ENCODE results near the gene CHI3L2.
"Not testable (repeated sequence)": the region's sequence is repeated elsewhere in the genome, so short reads cannot be mapped to it uniquely, and the experiment has no call there.

CHI3L2 gene

GRCh38 chr1:111202707-111203623 is 24.5 kb upstream of the CHI3L2 start:
- no peak for DNase-seq

- DNase-seq = no peak
Observed at GRCh38 chr1:111203681-111204200, 23.8 kb upstream of the CHI3L2 start.

GRCh38 chr1:111204201-111204982 is 23.1 kb upstream of the CHI3L2 start:
- no peak for DNase-seq

- no peak for DNase-seq
Observed at GRCh38 chr1:111204983-111205713, 22.4 kb upstream of the CHI3L2 start.

GRCh38 chr1:111205714-111206050 is 21.8 kb upstream of the CHI3L2 start:
- DNase-seq = no peak

GRCh38 chr1:111208921-111209320 is 18.6 kb upstream of the CHI3L2 start:
- DNase-seq = no peak

- DNase-seq = no peak
Observed at GRCh38 chr1:111209622-111210021, 17.9 kb upstream of the CHI3L2 start.

GRCh38 chr1:111211921-111212320 is 15.6 kb upstream of the CHI3L2 start:
- no peak for DNase-seq

- no peak for DNase-seq
Observed at GRCh38 chr1:111212634-111213335, 14.7 kb upstream of the CHI3L2 start.

- no peak for DNase-seq
Observed at GRCh38 chr1:111213412-111213811, 14.1 kb upstream of the CHI3L2 start.

GRCh38 chr1:111214074-111214801 is 13.3 kb upstream of the CHI3L2 start:
- DNase-seq = no peak

- DNase-seq = no peak
Observed at GRCh38 chr1:111214884-111215283, 12.6 kb upstream of the CHI3L2 start.

GRCh38 chr1:111215285-111215684 is 12.2 kb upstream of the CHI3L2 start:
- DNase-seq = not testable (repeated sequence)

- no peak for DNase-seq
Observed at GRCh38 chr1:111216751-111217150, 10.8 kb upstream of the CHI3L2 start.

- no peak for DNase-seq
Observed at GRCh38 chr1:111217183-111217910, 10.2 kb upstream of the CHI3L2 start.

GRCh38 chr1:111218701-111219556 is 8.6 kb upstream of the CHI3L2 start:
- no peak for DNase-seq

- DNase-seq = no peak
Observed at GRCh38 chr1:111219557-111220286, 7.8 kb upstream of the CHI3L2 start.

- DNase-seq = no peak
Observed at GRCh38 chr1:111220302-111220890, 7.1 kb upstream of the CHI3L2 start.

- DNase-seq = no peak
Observed at GRCh38 chr1:111221276-111221632, 6.3 kb upstream of the CHI3L2 start.

Measured in NCI-H1092 (cell line).